GM19372 (cell line): ENCODE measurements around the gene HS2ST1.
"Not testable (repeated sequence)": the region's sequence is repeated elsewhere in the genome, so short reads cannot be mapped to it uniquely, and the experiment has no call there.

Experiments used
- ATAC-seq: cut with Tn5 transposase; IDR thresholded peaks from one replicate; pipeline ENCODE4 v1.9.1; 2021; ENCODE audit warnings: mild to moderate bottlenecking, low read depth, moderate library complexity; ENCODE audit not compliant: unreplicated experiment

HS2ST1 gene

GRCh38 chr1:86924324-86924960, 10.0 kb downstream of the HS2ST1 start:
- ATAC-seq = no peak

GRCh38 chr1:86925742-86926141, 11.3 kb downstream of the HS2ST1 start:
- no peak for ATAC-seq

- no peak for ATAC-seq
Observed at GRCh38 chr1:86926883-86927282, 12.4 kb downstream of the HS2ST1 start.

- ATAC-seq = no peak
Observed at GRCh38 chr1:86928819-86929218, 14.4 kb downstream of the HS2ST1 start.

- no peak for ATAC-seq
Observed at GRCh38 chr1:86933051-86933450, 18.6 kb downstream of the HS2ST1 start.

GRCh38 chr1:86933562-86934377, 19.3 kb downstream of the HS2ST1 start:
- no peak for ATAC-seq

GRCh38 chr1:86938450-86938849, 24.0 kb downstream of the HS2ST1 start:
- no peak for ATAC-seq

- ATAC-seq = no peak
Observed at GRCh38 chr1:86938855-86939254, 24.4 kb downstream of the HS2ST1 start.

- ATAC-seq = no peak
Observed at GRCh38 chr1:86939406-86939805, 25.0 kb downstream of the HS2ST1 start.

- no peak for ATAC-seq
Observed at GRCh38 chr1:86940599-86940998, 26.2 kb downstream of the HS2ST1 start.

GRCh38 chr1:86942042-86942441, 27.6 kb downstream of the HS2ST1 start:
- ATAC-seq = no peak

- no peak for ATAC-seq
Observed at GRCh38 chr1:86942743-86943142, 28.3 kb downstream of the HS2ST1 start.

GRCh38 chr1:86948212-86948611, 33.8 kb downstream of the HS2ST1 start:
- no peak for ATAC-seq

- no peak for ATAC-seq
Observed at GRCh38 chr1:86950712-86951419, 36.4 kb downstream of the HS2ST1 start.

- ATAC-seq = no peak
Observed at GRCh38 chr1:86951430-86951829, 37.0 kb downstream of the HS2ST1 start.

GRCh38 chr1:86953167-86953566, 38.7 kb downstream of the HS2ST1 start:
- ATAC-seq = no peak

- no peak for ATAC-seq
Observed at GRCh38 chr1:86955678-86956077, 41.2 kb downstream of the HS2ST1 start.

- ATAC-seq = no peak
Observed at GRCh38 chr1:86956221-86956620, 41.8 kb downstream of the HS2ST1 start.

GRCh38 chr1:86957221-86957620, 42.8 kb downstream of the HS2ST1 start:
- ATAC-seq = no peak

- ATAC-seq = no peak
Observed at GRCh38 chr1:86960548-86960947, 46.1 kb downstream of the HS2ST1 start.

- not testable (repeated sequence) for ATAC-seq
Observed at GRCh38 chr1:86963841-86964240, 49.4 kb downstream of the HS2ST1 start.
